Common myeloid progenitor, CD34-positive (primary cell): ENCODE measurements around the gene LASP1NB.
"Not testable (repeated sequence)": the region's sequence is repeated elsewhere in the genome, so short reads cannot be mapped to it uniquely, and the experiment has no call there.

Experiments
- CTCF ChIA-PET: fragments of 350-600 bp; sonication (Branson Sonifier 250); formaldehyde crosslinking; loops from one replicate; lab custom pipeline; 2021; ENCODE audit warnings: antibody characterized with exemption; lab: Charles Lee
- POLR2A ChIA-PET: fragments of 350-600 bp; sonication (Branson Sonifier 250); formaldehyde crosslinking; loops from one replicate; lab custom pipeline; 2021; ENCODE audit warnings: antibody characterized with exemption; lab: Charles Lee
- DNase-seq, 3 donors: peaks; one replicate each; pipeline versions ENCODE4 v3.0.0 to v3.0.0-alpha.2; 2013
- H3K27ac ChIP-seq, 2 experiments: 1 replicate in 1 of 2; 2 replicates in 1 of 2; pipeline ENCODE4 v1.7.0; 2013; ENCODE audit warnings: inconsistent platforms in 2 of 2, low read length in 2 of 2, mild to moderate bottlenecking in 2 of 2, low read depth in 1 of 2, moderate library complexity in 1 of 2; ENCODE audit not compliant: severe bottlenecking in 2 of 2, insufficient read depth in 1 of 2, poor library complexity in 1 of 2
- H3K27me3 ChIP-seq, 5 experiments: replicated peaks in 2 of 5; 1 replicate in 3 of 5; 2 replicates in 2 of 5; pipeline versions ENCODE4 v1.6.1 to v1.7.0; 2013; ENCODE audit warnings: low read length in 4 of 5, mild to moderate bottlenecking in 2 of 5, moderate library complexity in 2 of 5, inconsistent platforms in 1 of 5; ENCODE audit not compliant: insufficient read depth in 5 of 5, control insufficient read depth in 4 of 5
- H3K36me3 ChIP-seq, 4 experiments: 1 replicate in 2 of 4; 2 replicates in 2 of 4; pipeline versions ENCODE4 v1.6.1 to v1.7.0; 2013; ENCODE audit warnings: low read length in 3 of 4, control low read depth in 1 of 4, mild to moderate bottlenecking in 1 of 4; ENCODE audit not compliant: control insufficient read depth in 4 of 4, insufficient read depth in 4 of 4
- H3K4me1 ChIP-seq, 4 experiments: 1 replicate in 3 of 4; 2 replicates in 1 of 4; pipeline versions ENCODE4 v1.6.1 to v1.7.1; 2013; ENCODE audit warnings: low read length in 3 of 4, mild to moderate bottlenecking in 3 of 4, control low read depth in 1 of 4, inconsistent platforms in 1 of 4, moderate library complexity in 1 of 4; ENCODE audit not compliant: control insufficient read depth in 4 of 4, insufficient read depth in 4 of 4; ENCODE audit errors: control extremely low read depth in 1 of 4
- H3K4me3 ChIP-seq, 7 experiments: 1 replicate in 4 of 7; 2 replicates in 3 of 7; pipeline versions ENCODE4 v1.5.1 to v1.7.0; 2013; ENCODE audit warnings: mild to moderate bottlenecking in 7 of 7, low read length in 6 of 7, moderate library complexity in 6 of 7, inconsistent platforms in 2 of 7, low read depth in 2 of 7, control low read depth in 1 of 7; ENCODE audit not compliant: insufficient read depth in 4 of 7, control insufficient read depth in 1 of 7; ENCODE audit errors: extremely low read depth in 1 of 7
- H3K9me3 ChIP-seq, 5 experiments: 1 replicate in 4 of 5; 2 replicates in 1 of 5; pipeline versions ENCODE4 v1.6.1 to v1.7.1; 2013; ENCODE audit warnings: low read length in 4 of 5, mild to moderate bottlenecking in 2 of 5, inconsistent platforms in 1 of 5, low read depth in 1 of 5, moderate library complexity in 1 of 5; ENCODE audit not compliant: control insufficient read depth in 4 of 5, insufficient read depth in 2 of 5; ENCODE audit errors: control extremely low read depth in 1 of 5
- WGBS: methylation state at CpG from one replicate; pipeline ENCODE4 v1.1.5; 2013; ENCODE audit not compliant: insufficient coverage; 5-methylcytosine and 5-hydroxymethylcytosine counted together

Gene LASP1NB

DNA sequence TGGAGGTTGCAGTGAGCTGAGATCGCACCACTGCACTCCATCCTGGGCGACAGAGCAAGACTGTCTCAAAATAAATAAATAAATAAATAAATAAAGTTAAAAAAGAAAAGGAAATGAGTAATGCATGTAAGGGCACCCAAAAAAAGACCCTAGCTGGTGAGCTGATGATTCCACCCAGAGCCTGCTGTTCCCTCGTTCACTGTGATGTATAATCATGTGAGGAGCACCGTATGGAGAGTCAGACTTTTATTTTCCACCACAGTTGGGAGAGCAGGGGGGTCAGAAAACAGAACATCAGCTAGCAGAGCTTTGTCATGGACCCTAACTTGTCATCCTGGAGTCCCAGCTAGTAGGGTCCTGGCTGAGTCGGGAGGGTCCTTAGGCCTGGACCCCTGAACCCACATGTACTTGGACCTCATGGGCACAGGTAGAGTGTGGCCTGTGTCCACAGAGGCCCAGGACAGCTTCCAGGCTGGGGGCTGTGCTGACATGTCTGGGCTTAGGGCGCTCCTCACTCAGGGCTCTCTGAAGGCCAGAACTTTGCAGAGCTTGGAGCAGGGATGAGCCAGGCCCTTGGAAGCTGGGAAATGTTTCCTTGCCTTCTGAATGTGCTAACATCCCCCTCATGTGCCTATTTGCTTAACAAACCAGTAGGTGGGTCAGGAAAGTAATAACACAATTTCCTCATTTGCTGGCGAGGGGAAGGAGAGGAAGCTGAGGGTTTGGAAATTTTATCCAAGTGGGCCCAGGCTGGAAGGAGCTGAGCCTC is 18.8 kb upstream of the LASP1NB start:
- Histone ChIP-seq H3K4me3 (no peak overlapping the region), H3K36me3 (peaks cover 3 to 52% (median 30%) of the 10 kb centered on the region in 4 experiments)
- POLR2A ChIA-PET: interaction anchor here (0.6 to 1.3 kb wide), 2 partner anchors 8 to 300 kb away, joined by 3 to 5 read pairs; no protein-coding TSS in a partner anchor

GRCh38 chr17:38907930-38908675 is 17.3 kb upstream of the LASP1NB start:
- no peaks in the 10 kb centered on the region for H3K9me3 ChIP-seq
- DNase-seq: no peak
- no peak overlapping the region for H3K27ac ChIP-seq
- H3K27me3 ChIP-seq: no peaks in the 10 kb centered on the region
- POLR2A ChIA-PET: interaction anchor here (1.3 kb wide), 1 partner anchor 10 kb away, joined by 3 read pairs; no protein-coding TSS in a partner anchor
- CTCF ChIA-PET: interaction anchor here (1.0 to 2.4 kb wide), 5 partner anchors 10 to 56 kb away, joined by 3 to 9 read pairs (median 3); no protein-coding TSS in a partner anchor
- H3K36me3 ChIP-seq: peaks cover 3 to 61% (median 36%) of the 10 kb centered on the region in 4 experiments
- no peak overlapping the region for H3K4me3 ChIP-seq
- peaks cover 0 to 17% (median 4%) of the 10 kb centered on the region in 4 experiments for H3K4me1 ChIP-seq
- WGBS: 89% methylated on average over 14 of the region's 15 CpGs

More for the DNA sequence above, 18.8 kb upstream of the LASP1NB start:
- CTCF ChIA-PET: interaction anchor here (1.0 to 2.4 kb wide), 8 partner anchors 8 to 57 kb away, joined by 3 to 9 read pairs (median 3); no protein-coding TSS in a partner anchor
- Histone ChIP-seq H3K27ac (no peak overlapping the region), H3K4me1 (peaks cover 0 to 17% (median 4%) of the 10 kb centered on the region in 4 experiments), H3K27me3 (no peaks in the 10 kb centered on the region), H3K9me3 (no peaks in the 10 kb centered on the region)
- no peak for DNase-seq
- 89% methylated on average over 3 of the region's 7 CpGs for WGBS

DNA sequence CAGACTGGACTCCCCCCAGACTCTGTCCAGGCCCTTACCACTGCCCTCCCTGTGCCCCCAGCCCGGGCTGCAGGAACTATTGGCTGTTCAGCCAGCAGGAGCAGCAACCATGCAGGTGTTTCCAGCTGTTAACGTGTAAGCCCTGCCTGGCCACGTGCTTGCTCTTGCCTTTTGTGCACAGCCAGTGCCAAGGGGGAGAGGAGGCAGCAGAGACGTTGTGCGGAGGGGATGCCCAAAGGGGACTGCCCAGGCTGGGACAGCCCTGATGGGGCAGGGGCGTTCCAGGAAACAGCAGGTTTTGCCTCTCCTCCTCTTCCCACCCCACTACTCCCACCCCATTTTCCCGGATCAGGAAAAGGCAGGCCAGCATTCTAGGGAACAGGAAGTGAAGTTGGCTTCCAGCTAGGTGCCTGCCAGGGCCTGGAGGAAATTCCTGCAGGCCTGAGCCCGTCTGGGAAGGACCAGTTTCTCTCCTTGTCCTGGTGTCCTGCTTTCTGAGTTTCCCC is 16.7 kb upstream of the LASP1NB start:
- H3K4me1 ChIP-seq: peaks cover 0 to 17% (median 4%) of the 10 kb centered on the region in 4 experiments
- no peaks in the 10 kb centered on the region for H3K9me3 ChIP-seq
- ChIA-PET CTCF (interaction anchor here (1.6 kb wide), 1 partner anchor 13 kb away, joined by 3 read pairs; no protein-coding TSS in a partner anchor), POLR2A (interaction anchor here (0.6 kb wide), 1 partner anchor 383 kb away, joined by 5 read pairs; no protein-coding TSS in a partner anchor)
- 67% methylated on average over 6 of the region's 8 CpGs for WGBS
- H3K4me3 ChIP-seq: no peak overlapping the region
- DNase-seq: no peak
- no peak overlapping the region for H3K27ac ChIP-seq
- no peaks in the 10 kb centered on the region for H3K27me3 ChIP-seq
- H3K36me3 ChIP-seq: peaks cover 4 to 58% (median 34%) of the 10 kb centered on the region in 4 experiments

DNA sequence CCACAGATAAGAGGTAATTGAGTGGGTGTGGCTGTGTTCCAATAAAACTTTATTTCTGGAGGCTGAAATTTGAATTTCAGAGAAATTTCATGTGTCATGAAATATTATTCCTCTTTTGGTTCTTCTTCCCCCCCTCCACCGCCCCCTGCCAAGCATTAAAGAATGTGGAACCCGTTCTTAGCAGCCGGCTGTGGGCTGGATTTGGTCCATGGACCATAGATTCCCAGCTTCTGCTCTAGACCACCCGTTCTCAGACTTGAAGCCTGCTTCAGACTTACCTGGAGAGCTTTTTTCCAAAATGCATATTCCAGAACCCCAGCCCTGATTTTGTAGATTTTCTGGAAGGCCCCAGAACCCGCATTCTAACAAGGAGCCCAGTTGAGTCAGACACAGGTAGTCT is 15.1 kb upstream of the LASP1NB start:
- Histone ChIP-seq H3K36me3 (peaks cover 6 to 71% (median 41%) of the 10 kb centered on the region in 4 experiments), H3K27me3 (no peaks in the 10 kb centered on the region), H3K4me3 (no peak overlapping the region), H3K9me3 (no peaks in the 10 kb centered on the region), H3K27ac (no peak overlapping the region), H3K4me1 (peaks cover 0 to 19% (median 5%) of the 10 kb centered on the region in 4 experiments)
- CTCF ChIA-PET: interaction anchor here (0.7 to 1.6 kb wide), 4 partner anchors 11 to 13 kb away, joined by 3 to 4 read pairs (median 3); no protein-coding TSS in a partner anchor
- DNase-seq: no peak
- POLR2A ChIA-PET: no interaction called here
- WGBS: 72% methylated on average over 3 of the region's 5 CpGs

DNA sequence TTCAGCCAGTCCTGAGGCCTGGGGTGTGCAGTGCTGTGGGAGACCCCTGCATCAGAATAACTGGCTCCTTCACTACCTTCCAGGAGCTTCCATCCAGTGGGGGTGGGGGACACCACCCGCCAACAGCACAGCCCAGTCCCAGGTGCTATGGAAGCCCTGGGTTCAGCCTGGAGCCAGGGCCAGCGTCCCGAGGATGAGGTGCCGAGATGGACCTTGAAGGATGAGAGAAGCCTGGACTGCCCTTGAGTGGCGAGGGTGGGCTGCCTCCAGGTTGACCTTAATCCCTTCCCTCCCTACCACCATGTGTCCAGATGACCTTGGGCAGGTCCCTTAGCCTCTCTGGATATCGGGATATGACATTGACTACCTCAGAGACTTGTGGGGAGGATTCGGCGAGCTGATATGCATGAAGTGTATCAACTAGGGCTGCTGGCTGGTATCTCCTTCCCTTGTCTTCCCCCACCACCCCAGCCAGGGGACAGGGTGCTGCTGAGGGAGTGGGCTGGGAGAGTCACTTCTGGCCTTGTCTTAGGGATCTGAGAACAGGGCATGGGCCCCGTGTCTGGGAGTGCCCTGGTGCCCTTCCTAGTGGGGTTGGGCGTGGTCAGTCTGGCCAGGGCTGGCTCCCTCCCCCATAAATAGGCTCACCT is 14.2 kb upstream of the LASP1NB start:
- Histone ChIP-seq H3K4me3 (no peak overlapping the region), H3K27ac (no peak overlapping the region), H3K9me3 (no peaks in the 10 kb centered on the region), H3K4me1 (peaks cover 0 to 14% (median 5%) of the 10 kb centered on the region in 4 experiments), H3K36me3 (peaks cover 8 to 79% (median 47%) of the 10 kb centered on the region in 4 experiments), H3K27me3 (no peaks in the 10 kb centered on the region)
- POLR2A ChIA-PET: no interaction called here
- no CpG with 5 or more reads among the region's 10 CpGs for WGBS
- DNase-seq: no peak
- CTCF ChIA-PET: interaction anchor here (0.7 to 1.9 kb wide), 3 partner anchors 11 to 39 kb away, joined by 3 to 4 read pairs (median 4); no protein-coding TSS in a partner anchor

GRCh38 chr17:38911731-38912081 is 13.7 kb upstream of the LASP1NB start:
- 100% methylated on average over 4 of the region's 8 CpGs for WGBS
- peaks cover 8 to 80% (median 50%) of the 10 kb centered on the region in 4 experiments for H3K36me3 ChIP-seq
- H3K4me3 ChIP-seq, H3K4me1 ChIP-seq, H3K9me3 ChIP-seq, H3K27me3 ChIP-seq, H3K27ac ChIP-seq, DNase-seq, POLR2A ChIA-PET: not testable (repeated sequence)
- CTCF ChIA-PET: interaction anchor here (1.9 kb wide), 1 partner anchor 39 kb away, joined by 4 read pairs; no protein-coding TSS in a partner anchor
